Pancreas (tissue), 10 donors: ENCODE results near the gene GRM7. TPM values are rescaled to one million over a fixed set of nuclear protein-coding genes. Genes with fewer than 3 reads are reported as not detected.

ENCODE experiments used
- ATAC-seq, 4 donors: fragments of 200-7000 bp; cut with Tn5 transposase; one replicate each; pipeline versions ENCODE4 v1.8.0 to v1.9.1; 2020; ENCODE audit warnings: mild to moderate bottlenecking in 4 of 4, moderate library complexity in 4 of 4
- DNase-seq, 6 donors: peaks; one replicate each; pipeline ENCODE4 v3.0.0-alpha.2; 2020
- FAIRE-seq: peaks from 2 replicates; lab custom pipeline; 2012; peaks lifted over from hg19 to GRCh38; lab: Jason Lieb, UNC
- H3K27ac ChIP-seq, 4 donors: fragments of 200-600 bp; sonication (generic); 1 replicate in 3 of 4; 2 replicates in 1 of 4; pipeline versions ENCODE4 v1.5.0 to v1.8.0; 2020
- H3K27me3 ChIP-seq, 4 donors: fragments of 200-600 bp; one replicate each; pipeline ENCODE4 v1.8.0; 2021
- H3K36me3 ChIP-seq, 3 donors: fragments of 200-600 bp; sonication (generic) in 1 of 3; one replicate each; pipeline versions ENCODE4 v1.5.0 to v1.8.0; 2020 to 2021
- H3K4me1 ChIP-seq, 3 donors: fragments of 200-600 bp; one replicate each; pipeline ENCODE4 v1.8.0; 2021
- H3K4me3 ChIP-seq, 4 donors: fragments of 200-600 bp; sonication (generic) in 2 of 4; one replicate each; pipeline versions ENCODE4 v1.5.0 to v1.8.0; 2020 to 2021
- H3K9me3 ChIP-seq, 4 donors: fragments of 200-600 bp; one replicate each; pipeline ENCODE4 v1.8.0; 2021
- WGBS, 2 donors: extraction: QIAGEN DNeasy Blood & Tissue Kit; methylation state at CpG; one replicate each; pipeline ENCODE4 v1.1.7; 2013; 5-methylcytosine and 5-hydroxymethylcytosine counted together
- intact Hi-C, 3 donors: fragments of 100-400 bp; cut with DNase I; formaldehyde crosslinking; loops; one replicate each; pipeline versions ENCODE4 v1.11.1 to v1.14.2; 2022
- polyA plus RNA-seq, 2 donors: library from polyadenylated mRNA; stranded (reverse); fragments of 200-250 nt; gene quantifications; one replicate each; pipeline ENCODE4 v1.2.3, GENCODE V29; 2013
- total RNA-seq, 6 donors: library from RNA; stranded (reverse); fragmentation: NEBNext Ultra II Directional in 4 of 6; extraction: Animal tissue kit (Norgen Biotek cat#: 25700) in 4 of 6; gene quantifications; one replicate each; pipeline versions ENCODE4 v1.2.1 to v1.2.4, GENCODE V29; 2021 to 2023
- TF ChIP-seq, protein P1 (sequence below), 4 donors: fragments of 200-600 bp; sonication (generic) in 3 of 4; IDR thresholded peaks; one replicate each; pipeline versions ENCODE4 v1.5.0 to v1.8.0; 2021; ENCODE audit warnings: antibody characterized with exemption in 4 of 4
- donor health status: healthy with polysubstance abuse.
- donor health status: DM: no; HTN: no; CAD: no; lungs with moderate emphysema.
- donor health status: DM: no; HTN: no; CAD: no.
- donor health status: control.
- donor health status: control.
- donor health status: Bipolar disorder and iron deficiency.
- donor health status: DM: yes; HTN: yes; CAD: no.
- donor health status: DM: no; HTN: no; CAD: no.
- donor health status: DM: no; HTN: no; CAD: no.
- donor health status: DM: yes; HTN: yes; CAD: no.

GRM7 gene
- total and polyA plus RNA-seq, 8 donors, result 0.03 to 0.28 (median 0.18) TPM; not detected in 4

DNA sequence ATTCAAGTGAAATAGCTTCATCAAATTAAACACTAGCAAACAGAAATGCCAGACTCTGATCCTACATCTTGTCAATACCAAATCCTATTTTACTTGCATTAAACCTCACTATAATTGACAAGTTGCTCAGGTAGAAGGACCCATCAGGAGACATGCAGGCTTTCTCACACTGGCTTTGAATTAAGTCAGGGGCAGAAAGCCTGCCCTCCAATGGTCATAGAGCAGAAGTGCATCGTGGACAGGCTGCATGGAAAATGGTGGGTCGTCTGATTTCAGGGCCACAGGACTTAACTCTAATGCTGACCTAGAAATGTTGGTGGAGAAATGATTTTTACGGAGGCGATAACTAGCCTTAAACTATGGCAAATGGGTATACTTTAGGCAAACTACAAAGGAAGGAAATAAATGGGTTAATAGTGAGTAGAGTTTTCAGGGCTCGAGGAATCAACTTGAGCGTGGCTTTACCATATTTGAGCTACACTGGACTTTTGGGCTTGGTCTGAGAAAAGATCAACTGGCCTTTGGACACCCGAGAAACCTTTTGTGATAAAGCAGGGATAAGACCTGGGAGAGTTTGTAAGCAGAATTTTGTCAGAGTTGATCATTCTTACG is 283.9 kb downstream of the GRM7 start:
- Histone ChIP-seq H3K4me3 (no peak overlapping the region), H3K27ac (no peak overlapping the region), H3K36me3 (no peaks in the 10 kb centered on the region), H3K4me1 (no peaks in the 10 kb centered on the region), H3K9me3 (no peaks in the 10 kb centered on the region), H3K27me3 (no peaks in the 10 kb centered on the region)
- DNase-seq (peak in 1 of 6 donors; percentile 16), FAIRE-seq (no peak), ATAC-seq (peak in 3 of 4 donors; percentile 60 to 73 (median 62))
- intact Hi-C loops, result no loop called here
- 59 to 73% methylated on average over 8 of the region's 8 CpGs for WGBS, 2 donors
- TF ChIP-seq, protein P1, sequence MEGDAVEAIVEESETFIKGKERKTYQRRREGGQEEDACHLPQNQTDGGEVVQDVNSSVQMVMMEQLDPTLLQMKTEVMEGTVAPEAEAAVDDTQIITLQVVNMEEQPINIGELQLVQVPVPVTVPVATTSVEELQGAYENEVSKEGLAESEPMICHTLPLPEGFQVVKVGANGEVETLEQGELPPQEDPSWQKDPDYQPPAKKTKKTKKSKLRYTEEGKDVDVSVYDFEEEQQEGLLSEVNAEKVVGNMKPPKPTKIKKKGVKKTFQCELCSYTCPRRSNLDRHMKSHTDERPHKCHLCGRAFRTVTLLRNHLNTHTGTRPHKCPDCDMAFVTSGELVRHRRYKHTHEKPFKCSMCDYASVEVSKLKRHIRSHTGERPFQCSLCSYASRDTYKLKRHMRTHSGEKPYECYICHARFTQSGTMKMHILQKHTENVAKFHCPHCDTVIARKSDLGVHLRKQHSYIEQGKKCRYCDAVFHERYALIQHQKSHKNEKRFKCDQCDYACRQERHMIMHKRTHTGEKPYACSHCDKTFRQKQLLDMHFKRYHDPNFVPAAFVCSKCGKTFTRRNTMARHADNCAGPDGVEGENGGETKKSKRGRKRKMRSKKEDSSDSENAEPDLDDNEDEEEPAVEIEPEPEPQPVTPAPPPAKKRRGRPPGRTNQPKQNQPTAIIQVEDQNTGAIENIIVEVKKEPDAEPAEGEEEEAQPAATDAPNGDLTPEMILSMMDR (IDR thresholded peaks at IDR 0.05), result peak; percentile 15 to 44 (median 30)

DNA sequence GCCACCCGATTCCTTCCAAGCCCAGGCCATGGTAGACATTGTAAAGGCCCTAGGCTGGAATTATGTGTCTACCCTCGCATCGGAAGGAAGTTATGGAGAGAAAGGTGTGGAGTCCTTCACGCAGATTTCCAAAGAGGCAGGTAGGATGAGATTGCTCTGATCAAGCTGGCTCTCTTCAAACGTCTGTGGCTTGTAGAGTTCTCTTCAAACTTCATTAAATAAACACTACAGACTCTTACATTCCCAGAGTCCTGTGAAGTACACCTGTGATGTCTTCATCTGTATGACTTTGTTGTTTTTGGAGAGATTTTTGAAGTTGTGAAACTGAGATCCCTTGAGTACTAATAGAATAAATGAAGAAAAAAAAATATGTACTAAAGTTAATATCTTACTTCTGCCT is 285.6 kb downstream of the GRM7 start:
- no peak for DNase-seq
- no peak for ATAC-seq
- WGBS, 2 donors, result 71 to 74% methylated on average over 5 of the region's 5 CpGs

DNA sequence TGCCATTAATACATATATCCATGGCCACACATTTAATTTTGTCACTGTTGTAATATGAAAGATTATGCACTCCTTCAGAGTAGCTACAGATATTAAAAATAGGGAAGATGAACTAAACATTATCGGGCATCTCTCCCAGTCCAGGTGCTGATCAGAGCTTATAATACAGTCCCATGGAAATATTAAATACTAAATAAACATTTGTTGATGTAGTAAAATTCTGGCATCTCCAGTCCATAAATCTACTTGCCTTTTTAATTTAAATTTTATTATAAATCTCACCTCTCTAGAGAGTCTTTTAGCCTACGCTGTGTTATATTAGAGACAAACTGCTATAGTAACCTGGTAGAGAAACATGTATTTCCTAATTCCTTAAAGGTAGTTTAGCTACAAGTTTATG is 297.6 kb downstream of the GRM7 start:
- FAIRE-seq, result no peak
- ATAC-seq, result no peak

More for the DNA sequence above, 285.6 kb downstream of the GRM7 start:
- intact Hi-C loops, result no loop called here
- no peaks in the 10 kb centered on the region for H3K27me3 ChIP-seq
- H3K4me3 ChIP-seq, result no peak overlapping the region
- H3K27ac ChIP-seq, result no peak overlapping the region
- no peaks in the 10 kb centered on the region for H3K36me3 ChIP-seq
- H3K4me1 ChIP-seq, result no peaks in the 10 kb centered on the region
- H3K9me3 ChIP-seq, result no peaks in the 10 kb centered on the region
- TF ChIP-seq, protein P1 (IDR thresholded peaks at IDR 0.05), result no peak
- no peak for FAIRE-seq

DNA sequence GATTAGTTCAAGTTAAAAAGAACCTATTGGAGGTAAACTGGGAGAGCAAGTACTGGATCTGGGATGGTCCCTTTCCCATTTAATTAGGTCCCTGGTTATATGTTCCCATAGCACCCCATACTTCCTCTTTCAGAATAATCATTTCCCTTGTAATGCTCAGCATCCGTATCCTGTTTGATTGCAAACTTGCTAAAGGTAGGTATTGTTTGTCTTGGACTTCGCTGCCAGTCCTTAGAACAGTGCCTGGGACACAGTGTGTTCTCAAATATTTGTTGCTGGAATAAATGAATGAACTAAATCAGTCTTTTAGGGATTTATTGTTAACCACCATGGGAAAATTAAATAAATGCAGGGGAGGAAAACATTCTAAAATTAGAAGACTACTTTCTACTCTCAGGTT is 299.8 kb downstream of the GRM7 start:
- FAIRE-seq (no peak), DNase-seq (no peak), ATAC-seq (no peak)
- Histone ChIP-seq H3K27me3 (no peaks in the 10 kb centered on the region), H3K36me3 (no peaks in the 10 kb centered on the region), H3K4me1 (no peaks in the 10 kb centered on the region), H3K4me3 (no peak overlapping the region), H3K27ac (no peak overlapping the region), H3K9me3 (no peaks in the 10 kb centered on the region)
- WGBS, 2 donors, result 49 to 67% methylated on average over 2 of the region's 2 CpGs
- TF ChIP-seq, protein P1 (IDR thresholded peaks at IDR 0.05), result no peak
- intact Hi-C loops, result no loop called here

More for the DNA sequence above, 297.6 kb downstream of the GRM7 start:
- Histone ChIP-seq H3K4me1 (no peaks in the 10 kb centered on the region), H3K36me3 (no peaks in the 10 kb centered on the region), H3K27ac (no peak overlapping the region), H3K9me3 (no peaks in the 10 kb centered on the region), H3K27me3 (no peaks in the 10 kb centered on the region), H3K4me3 (no peak overlapping the region)
- intact Hi-C loops, result no loop called here
- DNase-seq, result no peak
- WGBS, 2 donors, result 96% methylated on average over 2 of the region's 2 CpGs
- TF ChIP-seq, protein P1 (IDR thresholded peaks at IDR 0.05), result no peak

DNA sequence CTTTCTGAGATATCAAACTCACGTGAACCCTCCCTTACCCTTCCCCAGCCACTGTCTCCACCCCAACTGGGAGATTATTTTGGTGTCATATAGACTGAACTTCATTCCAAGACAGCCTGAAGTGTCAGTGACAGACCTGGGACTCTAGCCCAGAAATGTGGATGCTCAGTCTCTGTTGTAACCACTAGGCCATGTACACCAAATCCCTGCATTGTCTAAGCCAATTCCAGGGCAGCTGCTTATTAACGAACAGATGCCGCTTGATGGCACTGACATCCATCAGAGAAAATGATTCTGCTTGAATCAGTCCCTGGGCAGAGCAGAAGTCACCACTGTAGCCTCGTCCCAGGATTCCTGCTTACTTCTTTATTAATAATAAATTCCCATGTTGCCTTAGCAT is 305.5 kb downstream of the GRM7 start:
- 80 to 84% methylated on average over 4 of the region's 4 CpGs for WGBS, 2 donors
- no peaks in the 10 kb centered on the region for H3K36me3 ChIP-seq
- H3K9me3 ChIP-seq, result no peaks in the 10 kb centered on the region
- DNase-seq (no peak), FAIRE-seq (no peak), ATAC-seq (no peak)
- TF ChIP-seq, protein P1 (IDR thresholded peaks at IDR 0.05), result no peak
- no peaks in the 10 kb centered on the region for H3K4me1 ChIP-seq
- no peaks in the 10 kb centered on the region for H3K27me3 ChIP-seq
- intact Hi-C loops, result no loop called here
- H3K27ac ChIP-seq, result no peak overlapping the region
- no peak overlapping the region for H3K4me3 ChIP-seq
